ENCODE measurements around the gene HTR5A. TPM values are rescaled to one million over a fixed set of nuclear protein-coding genes. Genes with fewer than 3 reads are reported as not detected.

HTR5A gene
- total RNA-seq, 2 experiments from 2014 or later, result not detected

- ChIA-PET POLR2A (no interaction called here), CTCF (no interaction called here)
- no peaks in the 10 kb centered on the region for H3K4me1 Mint-ChIP-seq (ENCODE audit: low read depth)
- no peaks in the 10 kb centered on the region for H3K36me3 Mint-ChIP-seq
- H3K27me3 Mint-ChIP-seq, result peaks cover 22% of the 10 kb centered on the region
- intact Hi-C loops (cut with micrococcal nuclease), result no loop called here
- H3K4me3 Mint-ChIP-seq, result no peak overlapping the region
- no peak overlapping the region for H3K27ac Mint-ChIP-seq
- peaks cover 4% of the 10 kb centered on the region for H3K9me3 Mint-ChIP-seq
- DNase-seq, result no peak
These were observed 27.2 kb downstream of the HTR5A start for GRCh38 chr7:155097338-155097737.

- DNase-seq, result no peak
- Mint-ChIP-seq H3K27ac (no peak overlapping the region), H3K36me3 (no peaks in the 10 kb centered on the region), H3K4me3 (no peak overlapping the region), H3K27me3 (peaks cover 19% of the 10 kb centered on the region), H3K9me3 (no peaks in the 10 kb centered on the region), H3K4me1 (ENCODE audit: low read depth) (no peaks in the 10 kb centered on the region)
- ChIA-PET CTCF (no interaction called here), POLR2A (no interaction called here)
- intact Hi-C loops (cut with micrococcal nuclease), result no loop called here
These were observed 33.7 kb downstream of the HTR5A start for GRCh38 chr7:155103839-155104238.

- no peak for DNase-seq
- Mint-ChIP-seq H3K27ac (no peak overlapping the region), H3K4me1 (ENCODE audit: low read depth) (no peaks in the 10 kb centered on the region), H3K9me3 (no peaks in the 10 kb centered on the region), H3K4me3 (no peak overlapping the region), H3K27me3 (peaks cover 22% of the 10 kb centered on the region), H3K36me3 (no peaks in the 10 kb centered on the region)
- ChIA-PET POLR2A (no interaction called here), CTCF (no interaction called here)
- intact Hi-C loops (cut with micrococcal nuclease), result no loop called here
These were observed 34.8 kb downstream of the HTR5A start for GRCh38 chr7:155104913-155105312.

- Mint-ChIP-seq H3K27ac (no peak overlapping the region), H3K9me3 (no peaks in the 10 kb centered on the region), H3K36me3 (no peaks in the 10 kb centered on the region), H3K27me3 (peaks cover 19% of the 10 kb centered on the region), H3K4me3 (no peak overlapping the region), H3K4me1 (ENCODE audit: low read depth) (no peaks in the 10 kb centered on the region)
- ChIA-PET CTCF (no interaction called here), POLR2A (no interaction called here)
- DNase-seq, result no peak
- intact Hi-C loops (cut with micrococcal nuclease), result no loop called here
These were observed 36.2 kb downstream of the HTR5A start for GRCh38 chr7:155106356-155106755.

DNA sequence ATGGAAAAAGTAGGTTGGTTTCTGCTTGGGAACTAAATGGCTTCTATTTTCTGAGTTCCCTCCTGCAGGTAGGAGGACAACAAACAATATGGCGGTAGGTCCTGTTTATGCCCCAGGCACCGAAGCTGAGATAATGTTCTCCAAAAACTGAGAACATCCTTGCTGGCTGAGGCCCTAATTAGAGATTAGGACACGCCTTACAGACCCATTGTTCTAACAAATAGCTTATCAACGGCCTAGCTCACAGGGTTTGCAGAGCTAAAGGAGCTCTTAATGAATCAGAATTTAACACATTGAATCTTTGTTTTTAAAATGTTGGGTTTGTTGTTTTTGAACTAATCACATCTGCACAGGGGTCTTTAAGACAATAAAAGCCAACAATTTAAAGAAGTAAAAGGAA, 37.0 kb downstream of the HTR5A start:
- CTCF ChIA-PET, result no interaction called here
- no peak overlapping the region for H3K27ac Mint-ChIP-seq

GRCh38 chr7:155108144-155108901, 38.2 kb downstream of the HTR5A start:
- no peak overlapping the region for H3K4me3 Mint-ChIP-seq
- H3K36me3 Mint-ChIP-seq, result no peaks in the 10 kb centered on the region
- no peaks in the 10 kb centered on the region for H3K4me1 Mint-ChIP-seq (ENCODE audit: low read depth)
- no peak overlapping the region for H3K27ac Mint-ChIP-seq
- H3K9me3 Mint-ChIP-seq, result no peaks in the 10 kb centered on the region
- peaks cover 17% of the 10 kb centered on the region for H3K27me3 Mint-ChIP-seq
- ChIA-PET CTCF (interaction anchor here (0.7 kb wide), 1 partner anchor 155 kb away, joined by 3 read pairs; no protein-coding TSS in a partner anchor), POLR2A (no interaction called here)
- intact Hi-C loops (cut with micrococcal nuclease), result no loop called here
- no peak for DNase-seq

More for the DNA sequence above, 37.0 kb downstream of the HTR5A start:
- POLR2A ChIA-PET, result no interaction called here
- DNase-seq, result no peak
- intact Hi-C loops (cut with micrococcal nuclease), result no loop called here
- no peaks in the 10 kb centered on the region for H3K36me3 Mint-ChIP-seq
- H3K4me1 Mint-ChIP-seq (ENCODE audit: low read depth), result no peaks in the 10 kb centered on the region
- H3K27me3 Mint-ChIP-seq, result peaks cover 21% of the 10 kb centered on the region
- H3K9me3 Mint-ChIP-seq, result no peaks in the 10 kb centered on the region
- H3K4me3 Mint-ChIP-seq, result no peak overlapping the region

DNA sequence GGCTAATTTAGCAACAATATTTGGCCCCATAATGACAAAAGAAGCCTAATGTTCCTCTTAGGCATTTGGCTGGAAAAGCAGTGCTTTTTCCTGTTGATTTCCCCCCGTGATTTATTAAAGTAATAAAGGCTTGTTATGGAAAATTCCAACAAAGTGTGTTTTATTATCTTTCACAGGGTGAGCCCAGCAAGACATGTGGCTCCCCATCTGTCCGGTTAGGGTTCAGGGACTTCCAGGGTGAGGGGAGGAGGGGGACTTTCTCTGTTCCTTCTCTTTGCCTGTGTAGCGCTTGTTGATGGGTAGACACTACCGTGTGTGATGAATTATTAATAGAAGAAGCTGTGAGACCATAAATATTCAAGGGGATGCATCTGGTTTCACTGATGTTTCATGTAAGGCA, 39.0 kb downstream of the HTR5A start:
- Mint-ChIP-seq H3K9me3 (no peaks in the 10 kb centered on the region), H3K27me3 (peaks cover 14% of the 10 kb centered on the region), H3K27ac (no peak overlapping the region), H3K36me3 (no peaks in the 10 kb centered on the region), H3K4me3 (no peak overlapping the region), H3K4me1 (ENCODE audit: low read depth) (no peaks in the 10 kb centered on the region)
- CTCF ChIA-PET, result interaction anchor here (0.7 kb wide), 1 partner anchor 156 kb away, joined by 3 read pairs; no protein-coding TSS in a partner anchor
- DNase-seq, result no peak
- POLR2A ChIA-PET, result no interaction called here
- intact Hi-C loops (cut with micrococcal nuclease), result no loop called here

GRCh38 chr7:155115288-155115687, 45.2 kb downstream of the HTR5A start:
- Mint-ChIP-seq H3K27ac (no peak overlapping the region), H3K36me3 (no peaks in the 10 kb centered on the region), H3K9me3 (peaks cover 10% of the 10 kb centered on the region), H3K27me3 (peaks cover 11% of the 10 kb centered on the region), H3K4me1 (ENCODE audit: low read depth) (no peaks in the 10 kb centered on the region), H3K4me3 (no peak overlapping the region)
- ChIA-PET POLR2A (no interaction called here), CTCF (interaction anchor here (1.3 kb wide), 1 partner anchor 188 kb away, joined by 8 read pairs; no protein-coding TSS in a partner anchor)
- no peak for DNase-seq
- intact Hi-C loops (cut with micrococcal nuclease), result no loop called here

DNA sequence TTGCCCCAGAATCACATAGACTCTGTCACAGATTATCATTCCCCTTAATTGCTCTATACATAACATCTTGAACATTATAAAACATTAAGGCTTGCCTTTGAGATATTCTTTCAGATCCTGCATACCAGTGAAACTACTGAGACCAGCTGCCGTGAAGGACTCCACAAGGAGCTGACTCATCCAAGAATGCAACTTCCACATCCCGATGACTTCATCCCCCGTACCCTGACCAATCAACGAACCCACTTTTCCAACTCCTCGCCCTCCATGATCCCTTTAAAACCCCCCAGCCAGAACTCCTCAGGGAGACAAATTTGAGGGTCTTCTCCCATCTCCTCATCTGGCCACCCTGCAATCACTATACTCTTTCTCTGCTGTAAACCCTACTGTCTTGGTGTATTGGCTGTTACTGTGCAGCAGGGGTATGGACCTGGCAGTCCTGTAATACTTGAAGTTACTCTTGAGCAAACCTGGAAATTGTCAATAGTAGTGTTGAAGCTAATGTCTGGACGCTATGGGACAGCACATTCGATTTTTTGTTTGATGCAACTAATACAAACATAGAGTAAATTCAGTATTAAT, 49.8 kb downstream of the HTR5A start:
- CTCF ChIA-PET, result no interaction called here
- Mint-ChIP-seq H3K27me3 (peaks cover 13% of the 10 kb centered on the region), H3K4me1 (ENCODE audit: low read depth) (no peaks in the 10 kb centered on the region), H3K27ac (no peak overlapping the region), H3K4me3 (no peak overlapping the region), H3K9me3 (peaks cover 10% of the 10 kb centered on the region), H3K36me3 (peaks cover 1% of the 10 kb centered on the region)
- intact Hi-C loops (cut with micrococcal nuclease), result no loop called here
- POLR2A ChIA-PET, result no interaction called here
- no peak for DNase-seq

DNA sequence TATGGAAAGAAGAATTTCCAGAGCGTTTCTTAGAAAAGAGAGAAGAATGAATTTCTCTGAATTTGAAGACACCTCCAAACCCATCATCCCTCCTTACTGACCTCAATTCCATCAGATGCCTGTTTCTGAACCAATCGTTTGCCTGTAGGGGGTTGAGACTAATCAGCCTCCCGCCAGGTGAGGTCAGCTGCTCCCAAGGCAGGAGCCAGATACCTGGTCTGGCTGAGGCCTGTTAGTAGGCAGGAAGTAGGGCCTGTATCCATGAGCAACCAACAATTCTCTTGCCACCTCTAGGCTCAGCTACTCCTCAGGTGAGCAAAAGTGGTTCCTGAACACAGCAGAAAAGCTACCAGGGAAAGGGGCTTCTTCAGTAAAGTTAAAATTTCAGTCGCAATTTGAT, 50.3 kb downstream of the HTR5A start:
- H3K27me3 Mint-ChIP-seq, result peaks cover 12% of the 10 kb centered on the region
- H3K9me3 Mint-ChIP-seq, result peaks cover 10% of the 10 kb centered on the region
- ChIA-PET CTCF (no interaction called here), POLR2A (no interaction called here)
- no peak for DNase-seq
- H3K36me3 Mint-ChIP-seq, result peaks cover 1% of the 10 kb centered on the region
- no peaks in the 10 kb centered on the region for H3K4me1 Mint-ChIP-seq (ENCODE audit: low read depth)
- H3K4me3 Mint-ChIP-seq, result no peak overlapping the region
- intact Hi-C loops (cut with micrococcal nuclease), result no loop called here
- no peak overlapping the region for H3K27ac Mint-ChIP-seq

- H3K9me3 Mint-ChIP-seq, result peaks cover 10% of the 10 kb centered on the region
- peaks cover 5% of the 10 kb centered on the region for H3K27me3 Mint-ChIP-seq
- ChIA-PET POLR2A (no interaction called here), CTCF (no interaction called here)
- H3K36me3 Mint-ChIP-seq, result peaks cover 1% of the 10 kb centered on the region
- no peak overlapping the region for H3K4me3 Mint-ChIP-seq
- H3K27ac Mint-ChIP-seq, result no peak overlapping the region
- H3K4me1 Mint-ChIP-seq (ENCODE audit: low read depth), result no peaks in the 10 kb centered on the region
- no peak for DNase-seq
- intact Hi-C loops (cut with micrococcal nuclease), result no loop called here
These were observed 52.7 kb downstream of the HTR5A start for GRCh38 chr7:155122831-155123230.

- ChIA-PET POLR2A (no interaction called here), CTCF (no interaction called here)
- intact Hi-C loops (cut with micrococcal nuclease), result no loop called here
- Mint-ChIP-seq H3K9me3 (peaks cover 10% of the 10 kb centered on the region), H3K27me3 (peaks cover 5% of the 10 kb centered on the region), H3K36me3 (peaks cover 1% of the 10 kb centered on the region), H3K27ac (no peak overlapping the region), H3K4me3 (no peak overlapping the region), H3K4me1 (ENCODE audit: low read depth) (no peaks in the 10 kb centered on the region)
- DNase-seq, result no peak
These were observed 53.3 kb downstream of the HTR5A start for GRCh38 chr7:155123413-155123812.

DNA sequence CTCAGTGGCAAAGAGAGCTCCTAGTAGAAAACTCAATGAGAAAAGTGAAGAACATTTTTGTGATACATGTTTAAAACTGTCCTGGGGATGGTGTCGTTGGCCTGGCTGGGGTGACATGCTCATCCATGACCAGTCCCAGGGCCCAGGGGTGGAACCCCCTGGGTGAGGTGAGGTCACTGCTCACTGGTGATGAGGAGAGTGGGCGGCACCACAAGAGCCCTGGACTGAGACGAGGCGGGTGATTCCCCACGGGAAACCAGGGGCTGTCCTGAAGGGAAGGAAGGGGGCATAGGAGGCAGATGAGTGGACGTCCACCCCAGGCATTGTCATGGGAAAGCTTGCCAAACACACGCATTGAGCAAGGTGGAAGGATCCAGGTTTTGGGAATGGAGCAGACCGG, 54.6 kb downstream of the HTR5A start:
- no peak for DNase-seq
- H3K36me3 Mint-ChIP-seq, result peaks cover 1% of the 10 kb centered on the region
- H3K4me1 Mint-ChIP-seq (ENCODE audit: low read depth), result no peaks in the 10 kb centered on the region
- peaks cover 5% of the 10 kb centered on the region for H3K27me3 Mint-ChIP-seq
- ChIA-PET POLR2A (no interaction called here), CTCF (no interaction called here)
- intact Hi-C loops (cut with micrococcal nuclease), result no loop called here
- H3K9me3 Mint-ChIP-seq, result peaks cover 5% of the 10 kb centered on the region
- no peak overlapping the region for H3K4me3 Mint-ChIP-seq
- H3K27ac Mint-ChIP-seq, result no peak overlapping the region

Data from activated CD4-positive, alpha-beta memory T cell treated with anti-CD3 and anti-CD28 coated beads for 36 hours (primary cell).